ENCODE results near the gene GABRR1. TPM values are rescaled to one million over a fixed set of nuclear protein-coding genes. Genes with fewer than 3 reads are reported as not detected.

GABRR1 gene
- total RNA-seq, 6 experiments from 2014 or later, result not detected

GRCh38 chr6:89216411-89216810 is 747 bp downstream of the GABRR1 start:
- H3K4me1 Mint-ChIP-seq (ENCODE audit: low read depth), result peaks cover 6% of the 10 kb centered on the region; the same call in 1 of the 2 replicates
- TF ChIP-seq CTCF (IDR thresholded peaks at IDR 0.05), result no peak
- H3K9me3 Mint-ChIP-seq, result no peaks in the 10 kb centered on the region
- H3K36me3 Mint-ChIP-seq (ENCODE audit: low read depth), result no peaks in the 10 kb centered on the region
- no peak overlapping the region for H3K4me3 Mint-ChIP-seq
- H3K27me3 Mint-ChIP-seq (ENCODE audit: insufficient read depth), result peaks cover 16% of the 10 kb centered on the region
- H3K27ac Mint-ChIP-seq, result no peak overlapping the region
- no peak for DNase-seq

- no peak for TF ChIP-seq CTCF (IDR thresholded peaks at IDR 0.05)
- DNase-seq, result no peak
- H3K27ac Mint-ChIP-seq, result no peak overlapping the region
- H3K9me3 Mint-ChIP-seq, result no peaks in the 10 kb centered on the region
- H3K27me3 Mint-ChIP-seq (ENCODE audit: insufficient read depth), result peaks cover 15% of the 10 kb centered on the region
- no peak overlapping the region for H3K4me3 Mint-ChIP-seq
- H3K36me3 Mint-ChIP-seq (ENCODE audit: low read depth), result no peaks in the 10 kb centered on the region
- H3K4me1 Mint-ChIP-seq (ENCODE audit: low read depth), result peaks cover 6% of the 10 kb centered on the region; the same call in 1 of the 2 replicates
These were observed 1.8 kb downstream of the GABRR1 start for GRCh38 chr6:89215391-89215790.

GRCh38 chr6:89214197-89214596 is 3.0 kb downstream of the GABRR1 start:
- Mint-ChIP-seq H3K27me3 (ENCODE audit: insufficient read depth) (peaks cover 15% of the 10 kb centered on the region), H3K4me3 (no peak overlapping the region), H3K4me1 (ENCODE audit: low read depth) (peaks cover 6% of the 10 kb centered on the region; the same call in 1 of the 2 replicates), H3K27ac (no peak overlapping the region), H3K36me3 (ENCODE audit: low read depth) (no peaks in the 10 kb centered on the region), H3K9me3 (no peaks in the 10 kb centered on the region)
- TF ChIP-seq CTCF (IDR thresholded peaks at IDR 0.05), result no peak
- no peak for DNase-seq

- H3K27me3 Mint-ChIP-seq (ENCODE audit: insufficient read depth), result peaks cover 15% of the 10 kb centered on the region
These were observed 4.7 kb downstream of the GABRR1 start for GRCh38 chr6:89212472-89212871.

GRCh38 chr6:89209457-89209856 is 7.7 kb downstream of the GABRR1 start:
- TF ChIP-seq CTCF (IDR thresholded peaks at IDR 0.05), result no peak
- H3K4me3 Mint-ChIP-seq, result no peak overlapping the region
- no peaks in the 10 kb centered on the region for H3K36me3 Mint-ChIP-seq (ENCODE audit: low read depth)
- no peak for DNase-seq
- H3K4me1 Mint-ChIP-seq (ENCODE audit: low read depth), result no peaks in the 10 kb centered on the region
- peaks cover 12% of the 10 kb centered on the region for H3K27me3 Mint-ChIP-seq (ENCODE audit: insufficient read depth)
- no peaks in the 10 kb centered on the region for H3K9me3 Mint-ChIP-seq
- no peak overlapping the region for H3K27ac Mint-ChIP-seq

More at GRCh38 chr6:89212472-89212871, 4.7 kb downstream of the GABRR1 start:
- no peak overlapping the region for H3K27ac Mint-ChIP-seq
- H3K4me1 Mint-ChIP-seq (ENCODE audit: low read depth), result peaks cover 1% of the 10 kb centered on the region; the same call in 1 of the 2 replicates
- DNase-seq, result no peak
- H3K9me3 Mint-ChIP-seq, result no peaks in the 10 kb centered on the region
- H3K4me3 Mint-ChIP-seq, result no peak overlapping the region
- no peaks in the 10 kb centered on the region for H3K36me3 Mint-ChIP-seq (ENCODE audit: low read depth)
- no peak for TF ChIP-seq CTCF (IDR thresholded peaks at IDR 0.05)

- DNase-seq, result no peak
These were observed 8.6 kb downstream of the GABRR1 start for GRCh38 chr6:89208551-89208950.

More at GRCh38 chr6:89208551-89208950, 8.6 kb downstream of the GABRR1 start:
- no peak overlapping the region for H3K27ac Mint-ChIP-seq
- H3K9me3 Mint-ChIP-seq, result no peaks in the 10 kb centered on the region
- H3K4me1 Mint-ChIP-seq (ENCODE audit: low read depth), result no peaks in the 10 kb centered on the region
- TF ChIP-seq CTCF (IDR thresholded peaks at IDR 0.05), result no peak
- H3K27me3 Mint-ChIP-seq (ENCODE audit: insufficient read depth), result peaks cover 15% of the 10 kb centered on the region
- no peaks in the 10 kb centered on the region for H3K36me3 Mint-ChIP-seq (ENCODE audit: low read depth)
- no peak overlapping the region for H3K4me3 Mint-ChIP-seq

Measured in HFFc6 (cell line).